Stimulated activated CD4-positive, alpha-beta T cell treated with anti-CD3 and anti-CD28 coated beads, TNF-alpha, amount 100 ng/mL, for 4 hours (primary cell): ENCODE data around the gene CDH4.

Experiments used
- DNase-seq, 3 experiments: peaks; one replicate each; pipeline ENCODE4 v3.0.0-alpha.2; 2020; ENCODE audit warnings: low read depth in 3 of 3

CDH4 gene

GRCh38 chr20:61251529-61252393, at the start of gene CDH4:
Gene CDH4 (plus strand): TSS chr20:61252261.
- no peak for DNase-seq

GRCh38 chr20:61203320-61203719, 48.7 kb upstream of the CDH4 start:
- no peak for DNase-seq

GRCh38 chr20:61204206-61204605, 47.9 kb upstream of the CDH4 start:
- no peak for DNase-seq

GRCh38 chr20:61205769-61206168, 46.3 kb upstream of the CDH4 start:
- DNase-seq, result no peak

GRCh38 chr20:61210862-61211261, 41.2 kb upstream of the CDH4 start:
- DNase-seq, result no peak

GRCh38 chr20:61217848-61218247, 34.2 kb upstream of the CDH4 start:
- DNase-seq, result no peak

- no peak for DNase-seq
Measured at GRCh38 chr20:61219021-61219431, 33.0 kb upstream of the CDH4 start.

- no peak for DNase-seq
Measured at GRCh38 chr20:61220131-61220530, 31.9 kb upstream of the CDH4 start.

GRCh38 chr20:61220626-61221325, 31.3 kb upstream of the CDH4 start:
- DNase-seq, result no peak

- no peak for DNase-seq
Measured at GRCh38 chr20:61222699-61223098, 29.4 kb upstream of the CDH4 start.

GRCh38 chr20:61223121-61223520, 28.9 kb upstream of the CDH4 start:
- DNase-seq, result no peak

- DNase-seq, result no peak
Measured at GRCh38 chr20:61230166-61230565, 21.9 kb upstream of the CDH4 start.

- no peak for DNase-seq
Measured at GRCh38 chr20:61233590-61233989, 18.5 kb upstream of the CDH4 start.

GRCh38 chr20:61234224-61234890, 17.7 kb upstream of the CDH4 start:
- no peak for DNase-seq

GRCh38 chr20:61236713-61237112, 15.3 kb upstream of the CDH4 start:
- DNase-seq, result no peak

- DNase-seq, result no peak
Measured at GRCh38 chr20:61238813-61239212, 13.2 kb upstream of the CDH4 start.

- no peak for DNase-seq
Measured at GRCh38 chr20:61240814-61241213, 11.2 kb upstream of the CDH4 start.

- no peak for DNase-seq
Measured at GRCh38 chr20:61244213-61244612, 7.8 kb upstream of the CDH4 start.

- no peak for DNase-seq
Measured at GRCh38 chr20:61246269-61246668, 5.8 kb upstream of the CDH4 start.

GRCh38 chr20:61249626-61250025, 2.4 kb upstream of the CDH4 start:
- DNase-seq, result no peak

GRCh38 chr20:61252601-61253263, 671 bp downstream of the CDH4 start:
- DNase-seq, result no peak

GRCh38 chr20:61253264-61253639, 1.2 kb downstream of the CDH4 start:
- DNase-seq, result no peak
